ENCODE results near the gene SAMD14.

SAMD14 gene

DNA sequence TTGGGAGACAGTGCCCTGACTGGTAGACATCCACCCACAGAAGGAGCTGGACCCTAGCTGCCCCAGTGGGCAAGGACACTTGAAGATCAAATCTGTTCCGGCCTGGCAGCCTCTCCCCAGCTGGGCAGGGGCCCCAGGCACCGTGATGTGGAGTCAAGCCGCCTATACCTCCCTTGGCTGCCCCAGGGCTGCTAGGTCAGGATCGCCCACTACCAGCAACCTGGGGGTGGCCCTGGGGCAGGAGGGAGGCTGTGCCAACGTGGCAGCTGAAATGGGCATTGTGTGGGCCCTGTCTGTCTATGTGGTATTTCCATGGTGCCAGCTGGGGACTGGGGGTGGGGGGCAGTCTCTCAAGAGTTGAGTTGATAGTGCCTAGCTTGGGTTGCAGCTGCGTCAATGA lies 33.9 kb downstream of the SAMD14 start:
- DNase-seq (ENCODE audit: low spot score), result no peak

DNA sequence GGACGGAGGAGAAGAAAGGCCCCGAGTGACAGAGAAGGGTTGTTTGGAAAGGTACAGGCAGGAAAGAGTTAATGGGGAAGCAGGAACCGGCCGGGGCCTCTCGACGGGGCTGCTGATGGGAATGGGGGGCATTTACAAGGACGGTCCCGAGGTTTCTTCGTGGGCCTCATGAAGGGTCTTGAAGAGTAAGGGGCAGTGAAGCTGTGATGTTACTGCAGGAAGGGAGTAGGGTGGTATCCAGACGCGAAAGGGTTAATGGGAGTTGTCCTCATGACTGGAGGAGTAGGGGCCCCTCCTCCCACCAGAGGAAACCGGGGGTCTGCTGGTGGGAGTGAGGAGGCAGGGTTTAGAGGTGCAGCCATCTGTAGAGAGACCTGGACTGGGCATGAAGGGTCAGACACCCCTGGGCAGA lies 34.3 kb downstream of the SAMD14 start:
- peak; percentile 72 for DNase-seq (ENCODE audit: low spot score)

DNA sequence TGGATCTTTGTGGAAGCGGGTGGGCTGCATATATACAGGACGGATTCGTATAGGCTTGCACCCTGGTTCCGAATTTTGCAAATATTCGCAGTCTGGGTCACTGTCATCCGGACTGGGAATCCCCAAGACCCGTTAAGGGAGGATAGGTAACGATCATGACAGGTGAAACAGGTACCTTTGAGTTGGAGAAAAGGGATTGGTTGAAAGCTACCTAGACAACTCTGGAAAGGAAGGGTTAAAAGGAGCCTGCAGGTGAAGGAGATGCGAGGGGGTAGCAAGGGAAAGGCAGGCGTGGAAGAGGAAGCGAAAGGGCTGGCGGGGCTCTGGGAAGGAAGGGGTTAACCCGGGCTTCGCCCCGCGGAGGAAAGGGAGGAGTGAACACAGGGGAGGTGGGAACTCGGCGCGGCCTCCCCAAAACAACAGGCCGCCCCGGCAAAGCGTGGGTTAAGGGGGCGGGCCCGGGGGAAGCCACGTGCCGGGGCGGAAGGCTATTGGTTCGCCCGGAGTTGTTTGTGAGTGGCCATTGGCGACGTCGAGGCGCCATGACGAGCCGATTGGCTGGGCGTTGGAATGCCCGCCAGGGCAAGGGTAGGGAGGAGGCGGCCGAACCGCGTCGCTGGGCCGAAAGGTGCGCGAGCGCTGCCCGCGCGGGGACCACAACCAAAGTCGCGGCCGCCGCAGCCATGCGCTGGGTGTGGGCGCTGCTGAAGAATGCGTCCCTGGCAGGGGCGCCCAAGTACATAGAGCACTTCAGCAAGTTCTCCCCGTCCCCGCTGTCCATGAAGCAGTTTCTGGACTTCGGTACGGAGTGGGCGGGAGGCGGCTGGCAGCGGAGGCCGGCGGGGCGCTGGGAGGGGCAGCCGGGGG lies 35.0 kb downstream of the SAMD14 start, which contains the start of gene PDK2:
TSS of gene PDK2 (plus strand) at position 599 of the 867 bp plus-strand sequence. CDS start at position 684, 85 bp downstream.
- peak; percentile 99 for DNase-seq (ENCODE audit: low spot score)

GRCh38 chr17:50094243-50094752 lies 35.7 kb downstream of the SAMD14 start:
- peak; percentile 84 for DNase-seq (ENCODE audit: low spot score)

- DNase-seq (ENCODE audit: low spot score), result no peak
Measured at GRCh38 chr17:50093807-50094206, 36.2 kb downstream of the SAMD14 start.

GRCh38 chr17:50093246-50093645 lies 36.7 kb downstream of the SAMD14 start:
- no peak for DNase-seq (ENCODE audit: low spot score)

DNA sequence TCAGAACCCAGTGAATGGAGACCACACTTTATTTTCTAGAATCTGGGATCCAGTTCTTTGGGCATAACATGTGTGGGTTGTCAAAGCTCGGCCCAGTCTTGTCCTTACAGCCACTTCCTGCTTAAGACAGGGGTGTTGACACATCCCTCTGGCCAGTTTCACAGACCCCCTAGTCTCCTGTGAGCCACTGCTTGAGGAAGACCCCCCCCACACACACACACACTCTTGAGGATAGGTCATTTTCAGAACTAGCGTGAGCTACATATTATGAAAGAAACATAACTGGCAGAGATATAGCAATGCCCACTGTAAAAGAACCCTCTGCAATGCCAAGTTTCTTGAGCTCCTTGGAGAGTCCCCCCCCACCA lies 38.1 kb downstream of the SAMD14 start:
- no peak for DNase-seq (ENCODE audit: low spot score)

DNA sequence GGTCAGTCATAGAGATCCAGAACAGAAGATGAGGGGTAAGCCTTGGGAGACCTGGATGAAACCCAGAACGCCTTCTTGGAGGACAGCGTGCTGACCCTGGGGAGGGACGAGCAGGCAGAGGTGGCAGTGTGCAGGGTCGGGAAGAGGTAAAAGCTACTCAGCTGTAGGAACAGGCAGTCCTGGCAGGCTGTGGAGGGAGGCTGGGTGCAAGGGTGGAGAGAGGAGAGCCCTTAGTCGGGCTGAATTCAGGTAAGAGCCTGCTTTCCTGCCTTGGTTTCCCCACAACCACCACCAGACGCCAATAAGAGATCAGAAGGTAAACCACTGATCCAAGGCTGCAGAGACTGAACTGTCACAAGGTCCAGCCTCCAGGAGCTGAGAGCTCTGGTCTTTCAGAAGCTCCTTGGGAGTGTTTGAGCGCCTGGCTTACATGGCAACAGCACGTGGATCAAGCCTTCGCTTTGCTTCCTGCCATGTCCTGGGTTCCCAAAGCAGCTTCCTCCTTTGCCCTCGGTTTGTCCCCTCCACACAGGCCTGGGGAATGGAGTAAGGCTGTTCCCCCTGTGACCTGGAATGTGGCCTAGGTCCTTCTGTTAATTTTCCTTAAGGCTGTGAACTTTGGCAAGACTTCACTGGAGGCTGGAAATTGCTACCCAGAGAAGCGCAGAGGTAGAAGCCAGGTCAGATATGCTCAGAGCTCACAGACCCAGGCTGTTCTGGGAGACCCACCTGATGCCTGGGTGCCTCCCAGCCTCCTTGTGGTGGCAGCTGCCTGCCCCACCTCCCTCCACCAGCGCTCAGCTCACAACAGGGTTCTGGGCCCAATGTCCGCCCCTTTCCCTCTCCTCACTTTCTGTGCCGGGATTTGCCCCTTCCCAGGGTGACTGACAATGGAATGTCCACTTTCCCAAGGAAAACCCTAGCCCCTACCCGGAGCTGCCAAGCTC lies 38.7 kb downstream of the SAMD14 start:
- no peak for DNase-seq (ENCODE audit: low spot score)

DNA sequence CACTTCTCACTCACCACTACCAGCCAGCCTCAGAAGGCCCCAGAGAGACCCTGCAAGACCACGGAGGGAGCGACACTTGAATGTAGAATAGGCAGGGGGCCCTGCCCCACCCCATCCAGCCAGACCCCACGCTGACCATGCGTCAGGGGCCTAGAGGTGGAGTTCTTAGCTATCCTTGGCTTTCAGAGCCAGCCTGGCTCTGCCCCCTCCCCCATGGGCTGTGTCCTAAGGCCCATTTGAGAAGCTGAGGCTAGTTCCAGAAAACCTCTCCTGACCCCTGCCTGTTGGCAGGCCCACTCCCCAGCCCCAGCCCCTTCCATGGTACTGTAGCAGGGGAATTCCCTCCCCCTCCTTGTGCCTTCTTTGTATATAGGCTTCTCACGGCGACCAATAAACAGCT lies 39.9 kb downstream of the SAMD14 start:
- no peak for DNase-seq (ENCODE audit: low spot score)

- no peak for DNase-seq (ENCODE audit: low spot score)
Measured at GRCh38 chr17:50088952-50089825, 40.8 kb downstream of the SAMD14 start.

DNA sequence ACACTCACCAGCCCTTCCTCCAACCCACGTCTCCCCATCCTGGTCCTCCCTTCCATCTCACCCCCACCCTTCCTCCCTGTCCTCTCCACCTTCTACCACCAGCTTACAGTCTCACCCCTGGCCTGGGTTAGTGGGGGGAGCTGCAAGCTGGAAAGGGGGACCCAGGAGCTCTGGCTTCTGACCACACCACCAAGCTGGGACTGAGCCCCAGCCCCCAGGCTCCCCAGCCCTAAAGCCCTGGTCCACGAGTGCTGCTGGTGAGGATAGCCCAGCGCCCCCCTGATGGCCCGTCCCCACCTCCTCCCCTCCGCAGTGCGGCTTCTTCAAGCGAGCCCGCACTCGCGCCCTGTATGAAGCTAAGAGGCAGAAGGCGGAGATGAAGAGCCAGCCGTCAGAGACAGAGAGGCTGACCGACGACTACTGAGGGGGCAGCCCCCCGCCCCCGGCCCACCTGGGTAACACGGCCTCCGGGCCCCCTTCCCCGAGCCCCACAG lies 42.0 kb downstream of the SAMD14 start:
- DNase-seq (ENCODE audit: low spot score), result no peak

GRCh38 chr17:50087246-50087911 lies 42.6 kb downstream of the SAMD14 start:
- peak; percentile 87 for DNase-seq (ENCODE audit: low spot score)

DNA sequence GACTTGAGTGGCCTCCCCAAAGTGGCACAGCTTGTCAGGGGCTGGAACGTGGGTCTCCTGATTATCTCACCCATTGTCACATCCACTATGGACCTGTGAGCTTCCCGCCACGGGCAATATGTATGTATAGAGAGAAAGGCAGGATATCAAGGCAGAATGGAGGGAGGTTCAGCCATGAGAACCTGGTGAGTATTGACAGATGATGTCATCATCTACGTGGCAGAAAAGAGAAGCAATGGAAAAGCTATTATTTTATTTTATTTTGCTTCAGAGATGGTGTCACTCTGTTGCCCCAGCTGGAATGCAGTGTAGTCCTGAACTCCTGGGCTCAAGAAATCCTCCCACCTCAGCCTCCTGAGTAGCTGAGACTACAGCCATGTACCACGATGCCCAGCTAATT lies 48.2 kb downstream of the SAMD14 start:
- no peak for DNase-seq (ENCODE audit: low spot score)

DNA sequence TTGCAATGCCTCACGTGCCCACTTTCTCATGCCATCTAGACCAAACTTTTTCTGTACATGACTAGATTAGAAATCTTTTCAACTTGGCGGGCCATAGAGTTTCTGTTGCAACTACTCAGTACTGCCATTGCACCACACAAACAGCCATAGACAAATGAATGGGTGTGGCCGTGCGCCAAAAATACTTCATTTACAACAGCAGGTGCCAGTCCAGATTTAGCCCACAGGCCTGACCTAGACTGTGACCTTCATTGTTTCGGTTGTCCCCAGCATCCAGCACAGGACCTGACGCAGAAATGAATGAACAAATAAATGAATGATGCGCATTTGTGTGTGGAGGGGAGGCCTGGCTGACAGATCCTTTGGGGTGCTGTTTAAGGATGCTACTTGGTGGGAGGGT lies 49.1 kb downstream of the SAMD14 start:
- no peak for DNase-seq (ENCODE audit: low spot score)

- no peak for DNase-seq (ENCODE audit: low spot score)
Measured at GRCh38 chr17:50080096-50080480, 49.9 kb downstream of the SAMD14 start.

DNA sequence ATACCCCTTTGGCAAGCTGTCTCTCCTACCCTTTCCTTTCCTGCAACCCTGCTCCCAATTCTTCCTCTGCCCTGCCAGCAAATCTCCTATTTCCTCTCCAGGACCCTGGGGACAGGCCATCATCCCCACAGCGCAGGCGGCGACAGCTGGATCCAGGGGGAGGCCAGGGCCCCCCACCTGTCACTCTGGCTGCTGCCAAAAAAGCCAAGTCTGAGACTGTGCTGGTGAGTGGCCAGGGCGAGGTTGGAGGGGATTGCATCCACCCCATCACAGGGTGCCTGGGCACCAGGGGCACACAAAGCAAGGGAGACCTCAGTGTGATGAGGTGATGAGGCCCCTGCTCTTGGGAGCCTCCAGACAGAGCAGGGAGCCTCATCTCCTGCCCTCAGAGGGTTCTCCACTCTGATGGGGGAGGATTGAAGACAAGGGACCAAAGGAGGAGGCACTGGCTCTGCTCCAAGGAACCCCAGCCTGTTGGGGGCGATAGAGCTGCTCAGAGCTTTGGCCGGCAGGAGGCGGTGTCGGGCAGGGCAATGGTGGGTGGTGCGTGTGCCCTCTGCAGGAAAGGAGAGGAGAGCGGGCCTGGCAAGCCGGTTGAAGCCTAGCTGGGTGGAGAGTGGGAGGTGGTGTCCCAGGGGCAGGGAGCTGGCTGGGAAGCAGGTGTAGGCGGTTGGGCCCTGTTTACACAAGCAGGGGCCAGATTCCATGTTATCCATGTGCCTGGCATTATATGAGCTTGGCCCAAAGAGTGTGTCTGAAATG lies 50.4 kb downstream of the SAMD14 start:
- peak; percentile 74 for DNase-seq (ENCODE audit: low spot score)

DNA sequence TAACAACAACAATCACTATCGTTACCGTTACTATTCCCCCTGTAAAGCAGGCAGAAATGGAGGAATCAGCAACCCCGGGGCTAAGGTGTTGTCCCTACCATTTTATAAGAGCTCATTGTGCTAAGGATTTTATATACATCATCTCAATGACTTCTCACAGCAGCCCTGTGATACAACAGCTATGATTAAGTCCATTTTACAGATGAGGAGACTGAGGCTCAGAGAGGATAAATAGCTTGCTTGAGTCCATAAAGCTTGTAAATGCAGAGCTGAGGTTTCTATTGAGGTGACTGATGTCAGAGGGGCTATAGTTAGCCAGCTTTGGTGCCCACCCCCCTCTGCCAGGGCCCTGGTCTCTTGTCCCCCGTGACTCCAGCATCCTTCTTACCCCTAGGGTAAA lies 51.5 kb downstream of the SAMD14 start:
- no peak for DNase-seq (ENCODE audit: low spot score)

- peak; percentile 77 for DNase-seq (ENCODE audit: low spot score)
Measured at GRCh38 chr17:50076591-50077235, 53.2 kb downstream of the SAMD14 start.

GRCh38 chr17:50076221-50076590 lies 53.8 kb downstream of the SAMD14 start:
- no peak for DNase-seq (ENCODE audit: low spot score)

All from iPS-NIHi11 (cell line).